ENCODE data around the gene ANKRD29. TPM values are rescaled to one million over a fixed set of nuclear protein-coding genes. Genes with fewer than 3 reads are reported as not detected.

ANKRD29 gene
- total RNA-seq, 1 donor from 2014 or later: 9.2 TPM

GRCh38 chr18:23599809-23600208, 62.9 kb downstream of the ANKRD29 start:
- Histone ChIP-seq H3K27ac (replicated peaks) (no peak overlapping the region), H3K27me3 (ENCODE audit: low read depth) (no peaks in the 10 kb centered on the region), H3K9me3 (replicated peaks) (no peaks in the 10 kb centered on the region), H3K4me3 (no peak overlapping the region), H3K36me3 (no peaks in the 10 kb centered on the region), H3K4me1 (no peaks in the 10 kb centered on the region)
- no peak for DNase-seq
- TF ChIP-seq CTCF (IDR thresholded peaks at IDR 0.05; ENCODE audit: borderline replicate concordance): no peak
- intact Hi-C loops (cut with micrococcal nuclease): no loop called here

GRCh38 chr18:23596183-23596582, 66.5 kb downstream of the ANKRD29 start:
- no peak for DNase-seq
- H3K27ac ChIP-seq (replicated peaks): no peak overlapping the region
- intact Hi-C loops (cut with micrococcal nuclease): no loop called here
- no peak for TF ChIP-seq CTCF (IDR thresholded peaks at IDR 0.05; ENCODE audit: borderline replicate concordance)
- H3K4me3 ChIP-seq: no peak overlapping the region
- H3K9me3 ChIP-seq (replicated peaks): no peaks in the 10 kb centered on the region
- H3K27me3 ChIP-seq (ENCODE audit: low read depth): peaks cover 11% of the 10 kb centered on the region
- H3K36me3 ChIP-seq: no peaks in the 10 kb centered on the region
- H3K4me1 ChIP-seq: no peaks in the 10 kb centered on the region

- Histone ChIP-seq H3K4me3 (no peak overlapping the region), H3K27ac (replicated peaks) (no peak overlapping the region), H3K9me3 (replicated peaks) (no peaks in the 10 kb centered on the region), H3K27me3 (ENCODE audit: low read depth) (peaks cover 17% of the 10 kb centered on the region), H3K4me1 (no peaks in the 10 kb centered on the region), H3K36me3 (no peaks in the 10 kb centered on the region)
- DNase-seq: no peak
- no peak for TF ChIP-seq CTCF (IDR thresholded peaks at IDR 0.05; ENCODE audit: borderline replicate concordance)
- intact Hi-C loops (cut with micrococcal nuclease): no loop called here
Measured at GRCh38 chr18:23595591-23595990, 67.1 kb downstream of the ANKRD29 start.

- Histone ChIP-seq H3K4me1 (no peaks in the 10 kb centered on the region), H3K9me3 (replicated peaks) (no peaks in the 10 kb centered on the region), H3K27ac (replicated peaks) (no peak overlapping the region)
Measured at GRCh38 chr18:23593720-23594119, 69.0 kb downstream of the ANKRD29 start.

GRCh38 chr18:23592911-23593310, 69.8 kb downstream of the ANKRD29 start:
- no peak for DNase-seq
- no peak overlapping the region for H3K27ac ChIP-seq (replicated peaks)
- H3K4me3 ChIP-seq: no peak overlapping the region
- no peaks in the 10 kb centered on the region for H3K4me1 ChIP-seq
- H3K36me3 ChIP-seq: no peaks in the 10 kb centered on the region
- TF ChIP-seq CTCF (IDR thresholded peaks at IDR 0.05; ENCODE audit: borderline replicate concordance): no peak
- intact Hi-C loops (cut with micrococcal nuclease): no loop called here
- peaks cover 36% of the 10 kb centered on the region for H3K27me3 ChIP-seq (ENCODE audit: low read depth)
- no peaks in the 10 kb centered on the region for H3K9me3 ChIP-seq (replicated peaks)

More at GRCh38 chr18:23593720-23594119, 69.0 kb downstream of the ANKRD29 start:
- intact Hi-C loops (cut with micrococcal nuclease): no loop called here
- DNase-seq: no peak
- Histone ChIP-seq H3K27me3 (ENCODE audit: low read depth) (peaks cover 36% of the 10 kb centered on the region), H3K4me3 (no peak overlapping the region), H3K36me3 (no peaks in the 10 kb centered on the region)
- TF ChIP-seq CTCF (IDR thresholded peaks at IDR 0.05; ENCODE audit: borderline replicate concordance): no peak

GRCh38 chr18:23591011-23591410, 71.7 kb downstream of the ANKRD29 start:
- Histone ChIP-seq H3K36me3 (no peaks in the 10 kb centered on the region), H3K4me3 (no peak overlapping the region), H3K27ac (replicated peaks) (no peak overlapping the region), H3K27me3 (ENCODE audit: low read depth) (peaks cover 36% of the 10 kb centered on the region), H3K4me1 (peaks cover 11% of the 10 kb centered on the region), H3K9me3 (replicated peaks) (no peaks in the 10 kb centered on the region)
- no peak for DNase-seq
- intact Hi-C loops (cut with micrococcal nuclease): no loop called here
- no peak for TF ChIP-seq CTCF (IDR thresholded peaks at IDR 0.05; ENCODE audit: borderline replicate concordance)
